ENCODE measurements around the gene TCP11L2. TPM values are rescaled to one million over a fixed set of nuclear protein-coding genes. Genes with fewer than 3 reads are reported as not detected.

Gene TCP11L2
- total and polyA plus RNA-seq, 9 of the 15 experiments (the other 6 are each of a cell fraction or from before 2014, with no cell fraction given): 0.39 to 4.5 (median 1.3) TPM

DNA sequence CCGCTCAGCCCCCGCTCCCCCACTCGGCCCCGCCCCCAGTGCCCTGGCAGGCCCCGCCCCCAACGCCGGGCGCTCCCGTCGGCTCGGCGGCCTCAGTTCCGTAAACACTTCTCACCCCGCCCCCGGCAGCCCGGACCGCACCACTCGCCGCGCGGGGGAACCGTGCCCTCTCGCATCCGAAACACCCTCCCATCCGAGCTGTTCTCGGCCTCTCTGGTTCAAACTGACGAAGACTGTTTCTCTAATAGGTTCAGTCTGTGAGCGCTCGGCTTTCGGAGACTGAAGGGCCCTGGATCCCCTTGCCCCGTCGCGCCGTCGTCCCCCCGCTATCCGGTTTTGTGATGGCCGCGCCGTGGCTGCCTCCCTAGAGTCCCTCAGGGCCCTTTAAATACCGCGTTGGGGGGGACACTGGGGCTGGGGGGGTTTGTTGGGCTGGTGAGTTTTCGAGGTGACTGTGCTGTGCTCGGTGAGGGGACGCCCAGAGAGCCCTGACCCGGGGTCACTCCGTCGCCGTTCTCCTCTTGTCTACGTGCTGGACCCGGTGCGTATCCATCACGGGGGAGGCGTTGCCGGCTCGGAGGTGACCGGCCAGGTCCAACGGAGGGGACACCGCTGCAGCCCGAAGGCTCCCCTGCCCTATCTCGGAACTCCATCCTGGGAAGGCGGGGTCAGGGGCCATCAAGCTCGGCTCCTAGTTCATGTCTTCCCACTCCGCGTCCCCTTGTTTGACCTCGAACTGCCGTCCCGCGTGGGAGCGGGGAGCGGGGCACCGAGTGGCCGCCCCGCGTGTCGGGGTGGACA, at the start of gene TCP11L2 (continued):
- TF ChIP-seq GTF2A2 (tag; IDR thresholded peaks at IDR 0.05) (0 out of 2 replicates have a peak, but pooled peaks have one; percentile 22), SIN3B (IDR thresholded peaks at IDR 0.05; ENCODE audit: low read depth) (peak; percentile 67), L3MBTL2 (IDR thresholded peaks at IDR 0.05) (peak; percentile 61; the same call in 1 of the 2 replicates), HDGF (IDR thresholded peaks at IDR 0.05) (no peak), TAL1 (IDR thresholded peaks at IDR 0.05) (0 out of 2 replicates have a peak, but pooled peaks have one; percentile 15), IRF2 (CRISPR knock-in tag; IDR thresholded peaks at IDR 0.05) (no peak), ZBTB1 (CRISPR knock-in tag; IDR thresholded peaks at IDR 0.05; ENCODE audit: borderline replicate concordance, low read depth) (no peak), RNF2 (IDR thresholded peaks at IDR 0.05) (peak; percentile 53; the same call in 1 of the 2 replicates), KLF6 (CRISPR knock-in tag; IDR thresholded peaks at IDR 0.05; ENCODE audit: borderline replicate concordance) (no peak), ELF2 (CRISPR knock-in tag; IDR thresholded peaks at IDR 0.05) (peak; percentile 84), ARNT (IDR thresholded peaks at IDR 0.05) (peak in 1 of 2 experiments; percentile 66; a peak in 1 of 4 replicates), RB1 (IDR thresholded peaks at IDR 0.05; ENCODE audit: low read depth) (peak; percentile 87), RBBP5 (IDR thresholded peaks at IDR 0.05; ENCODE audit: borderline replicate concordance, insufficient read depth, low read length, poor library complexity, severe bottlenecking) (peak; percentile 43), SAP30 (IDR thresholded peaks at IDR 0.05; ENCODE audit: borderline replicate concordance, insufficient read depth, low read depth, low read length, poor library complexity, severe bottlenecking) (peak; percentile 89)
- TF ChIP-seq, protein P1, sequence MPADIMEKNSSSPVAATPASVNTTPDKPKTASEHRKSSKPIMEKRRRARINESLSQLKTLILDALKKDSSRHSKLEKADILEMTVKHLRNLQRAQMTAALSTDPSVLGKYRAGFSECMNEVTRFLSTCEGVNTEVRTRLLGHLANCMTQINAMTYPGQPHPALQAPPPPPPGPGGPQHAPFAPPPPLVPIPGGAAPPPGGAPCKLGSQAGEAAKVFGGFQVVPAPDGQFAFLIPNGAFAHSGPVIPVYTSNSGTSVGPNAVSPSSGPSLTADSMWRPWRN (IDR thresholded peaks at IDR 0.05; ENCODE audit: low read depth): no peak
- TF ChIP-seq, protein P2, sequence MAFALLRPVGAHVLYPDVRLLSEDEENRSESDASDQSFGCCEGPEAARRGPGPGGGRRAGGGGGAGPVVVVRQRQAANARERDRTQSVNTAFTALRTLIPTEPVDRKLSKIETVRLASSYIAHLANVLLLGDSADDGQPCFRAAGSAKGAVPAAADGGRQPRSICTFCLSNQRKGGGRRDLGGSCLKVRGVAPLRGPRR (CRISPR knock-in tag; IDR thresholded peaks at IDR 0.05): no peak
- TF ChIP-seq, protein P3, sequence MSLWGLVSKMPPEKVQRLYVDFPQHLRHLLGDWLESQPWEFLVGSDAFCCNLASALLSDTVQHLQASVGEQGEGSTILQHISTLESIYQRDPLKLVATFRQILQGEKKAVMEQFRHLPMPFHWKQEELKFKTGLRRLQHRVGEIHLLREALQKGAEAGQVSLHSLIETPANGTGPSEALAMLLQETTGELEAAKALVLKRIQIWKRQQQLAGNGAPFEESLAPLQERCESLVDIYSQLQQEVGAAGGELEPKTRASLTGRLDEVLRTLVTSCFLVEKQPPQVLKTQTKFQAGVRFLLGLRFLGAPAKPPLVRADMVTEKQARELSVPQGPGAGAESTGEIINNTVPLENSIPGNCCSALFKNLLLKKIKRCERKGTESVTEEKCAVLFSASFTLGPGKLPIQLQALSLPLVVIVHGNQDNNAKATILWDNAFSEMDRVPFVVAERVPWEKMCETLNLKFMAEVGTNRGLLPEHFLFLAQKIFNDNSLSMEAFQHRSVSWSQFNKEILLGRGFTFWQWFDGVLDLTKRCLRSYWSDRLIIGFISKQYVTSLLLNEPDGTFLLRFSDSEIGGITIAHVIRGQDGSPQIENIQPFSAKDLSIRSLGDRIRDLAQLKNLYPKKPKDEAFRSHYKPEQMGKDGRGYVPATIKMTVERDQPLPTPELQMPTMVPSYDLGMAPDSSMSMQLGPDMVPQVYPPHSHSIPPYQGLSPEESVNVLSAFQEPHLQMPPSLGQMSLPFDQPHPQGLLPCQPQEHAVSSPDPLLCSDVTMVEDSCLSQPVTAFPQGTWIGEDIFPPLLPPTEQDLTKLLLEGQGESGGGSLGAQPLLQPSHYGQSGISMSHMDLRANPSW (CRISPR knock-in tag; IDR thresholded peaks at IDR 0.05): no peak
- TF ChIP-seq, protein P4, sequence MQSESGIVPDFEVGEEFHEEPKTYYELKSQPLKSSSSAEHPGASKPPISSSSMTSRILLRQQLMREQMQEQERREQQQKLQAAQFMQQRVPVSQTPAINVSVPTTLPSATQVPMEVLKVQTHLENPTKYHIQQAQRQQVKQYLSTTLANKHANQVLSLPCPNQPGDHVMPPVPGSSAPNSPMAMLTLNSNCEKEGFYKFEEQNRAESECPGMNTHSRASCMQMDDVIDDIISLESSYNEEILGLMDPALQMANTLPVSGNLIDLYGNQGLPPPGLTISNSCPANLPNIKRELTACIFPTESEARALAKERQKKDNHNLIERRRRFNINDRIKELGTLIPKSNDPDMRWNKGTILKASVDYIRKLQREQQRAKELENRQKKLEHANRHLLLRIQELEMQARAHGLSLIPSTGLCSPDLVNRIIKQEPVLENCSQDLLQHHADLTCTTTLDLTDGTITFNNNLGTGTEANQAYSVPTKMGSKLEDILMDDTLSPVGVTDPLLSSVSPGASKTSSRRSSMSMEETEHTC (IDR thresholded peaks at IDR 0.05): no peak
- TF ChIP-seq, protein P5, sequence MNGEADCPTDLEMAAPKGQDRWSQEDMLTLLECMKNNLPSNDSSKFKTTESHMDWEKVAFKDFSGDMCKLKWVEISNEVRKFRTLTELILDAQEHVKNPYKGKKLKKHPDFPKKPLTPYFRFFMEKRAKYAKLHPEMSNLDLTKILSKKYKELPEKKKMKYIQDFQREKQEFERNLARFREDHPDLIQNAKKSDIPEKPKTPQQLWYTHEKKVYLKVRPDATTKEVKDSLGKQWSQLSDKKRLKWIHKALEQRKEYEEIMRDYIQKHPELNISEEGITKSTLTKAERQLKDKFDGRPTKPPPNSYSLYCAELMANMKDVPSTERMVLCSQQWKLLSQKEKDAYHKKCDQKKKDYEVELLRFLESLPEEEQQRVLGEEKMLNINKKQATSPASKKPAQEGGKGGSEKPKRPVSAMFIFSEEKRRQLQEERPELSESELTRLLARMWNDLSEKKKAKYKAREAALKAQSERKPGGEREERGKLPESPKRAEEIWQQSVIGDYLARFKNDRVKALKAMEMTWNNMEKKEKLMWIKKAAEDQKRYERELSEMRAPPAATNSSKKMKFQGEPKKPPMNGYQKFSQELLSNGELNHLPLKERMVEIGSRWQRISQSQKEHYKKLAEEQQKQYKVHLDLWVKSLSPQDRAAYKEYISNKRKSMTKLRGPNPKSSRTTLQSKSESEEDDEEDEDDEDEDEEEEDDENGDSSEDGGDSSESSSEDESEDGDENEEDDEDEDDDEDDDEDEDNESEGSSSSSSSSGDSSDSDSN (IDR thresholded peaks at IDR 0.05; ENCODE audit: borderline replicate concordance in 1 of 2, low read depth in 2 of 2, low read length in 2 of 2): no peak
- TF ChIP-seq, protein P6, sequence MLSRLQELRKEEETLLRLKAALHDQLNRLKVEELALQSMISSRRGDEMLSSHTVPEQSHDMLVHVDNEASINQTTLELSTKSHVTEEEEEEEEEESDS (CRISPR knock-in tag; IDR thresholded peaks at IDR 0.05): no peak
